Lower leg skin (tissue), 3 donors: Measurements from ENCODE around the gene ACADVL.
"Not testable (repeated sequence)": the region's sequence is repeated elsewhere in the genome, so short reads cannot be mapped to it uniquely, and the experiment has no call there.

ENCODE experiments used
- POLR2A ChIP-seq, 2 donors: fragments of 450-650 bp; IDR thresholded peaks; one replicate each; pipeline ENCODE4 v1.6.1; 2016 to 2017; ENCODE audit warnings: antibody characterized with exemption in 2 of 2, mild to moderate bottlenecking in 1 of 2, moderate library complexity in 1 of 2
- TF ChIP-seq, protein P1 (sequence below), 3 donors: fragments of 450-650 bp; IDR thresholded peaks; one replicate each; pipeline ENCODE4 v1.5.1; 2016; ENCODE audit warnings: antibody characterized with exemption in 3 of 3, mild to moderate bottlenecking in 3 of 3, moderate library complexity in 2 of 3

DNA sequence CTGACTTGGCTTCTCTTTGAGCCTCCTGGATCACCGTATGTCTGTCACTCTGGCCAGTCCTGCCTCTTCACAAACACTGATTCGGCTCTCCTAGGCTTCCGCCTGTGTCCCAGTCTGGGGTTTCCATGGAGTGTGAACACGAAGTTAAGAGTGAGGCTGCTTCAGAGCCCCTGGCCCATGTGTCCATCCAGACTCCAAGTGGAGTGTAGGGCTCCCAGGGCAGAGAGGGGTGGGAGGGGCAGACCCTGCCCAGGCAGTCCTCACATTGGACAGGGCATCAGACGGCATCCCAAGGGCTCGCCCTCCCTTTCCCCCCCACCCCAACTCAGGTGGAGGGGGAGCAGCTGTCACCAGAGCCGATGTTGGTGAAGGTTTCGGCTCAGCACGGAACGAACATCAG, 24.1 kb downstream of the ACADVL start:
- TF ChIP-seq POLR2A (IDR thresholded peaks at IDR 0.05): not testable (repeated sequence)
- TF ChIP-seq, protein P1, sequence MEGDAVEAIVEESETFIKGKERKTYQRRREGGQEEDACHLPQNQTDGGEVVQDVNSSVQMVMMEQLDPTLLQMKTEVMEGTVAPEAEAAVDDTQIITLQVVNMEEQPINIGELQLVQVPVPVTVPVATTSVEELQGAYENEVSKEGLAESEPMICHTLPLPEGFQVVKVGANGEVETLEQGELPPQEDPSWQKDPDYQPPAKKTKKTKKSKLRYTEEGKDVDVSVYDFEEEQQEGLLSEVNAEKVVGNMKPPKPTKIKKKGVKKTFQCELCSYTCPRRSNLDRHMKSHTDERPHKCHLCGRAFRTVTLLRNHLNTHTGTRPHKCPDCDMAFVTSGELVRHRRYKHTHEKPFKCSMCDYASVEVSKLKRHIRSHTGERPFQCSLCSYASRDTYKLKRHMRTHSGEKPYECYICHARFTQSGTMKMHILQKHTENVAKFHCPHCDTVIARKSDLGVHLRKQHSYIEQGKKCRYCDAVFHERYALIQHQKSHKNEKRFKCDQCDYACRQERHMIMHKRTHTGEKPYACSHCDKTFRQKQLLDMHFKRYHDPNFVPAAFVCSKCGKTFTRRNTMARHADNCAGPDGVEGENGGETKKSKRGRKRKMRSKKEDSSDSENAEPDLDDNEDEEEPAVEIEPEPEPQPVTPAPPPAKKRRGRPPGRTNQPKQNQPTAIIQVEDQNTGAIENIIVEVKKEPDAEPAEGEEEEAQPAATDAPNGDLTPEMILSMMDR (IDR thresholded peaks at IDR 0.05): not testable (repeated sequence)
